ENCODE results near the gene ATXN1L.
"Not testable (repeated sequence)": the region's sequence is repeated elsewhere in the genome, so short reads cannot be mapped to it uniquely, and the experiment has no call there.

The ATXN1L gene

GRCh38 chr16:71845639-71846430 is at the start of gene ATXN1L:
ATXN1L (plus strand) TSS chr16:71845976; CDS start chr16:71849741, 3,765 bp downstream.
- DNase-seq (ENCODE audit: low read depth in 2 of 3, low spot score in 1 of 3): peak; percentile 85 to 91 (median 87)

- DNase-seq (ENCODE audit: low read depth in 2 of 3, low spot score in 1 of 3): no peak
Measured at GRCh38 chr16:71796501-71797097, 49.2 kb upstream of the ATXN1L start.

- no peak for DNase-seq (ENCODE audit: low read depth in 2 of 3, low spot score in 1 of 3)
Measured at GRCh38 chr16:71803305-71803690, 42.5 kb upstream of the ATXN1L start.

- peak in 2 of 3 donors; percentile 30 to 34 for DNase-seq (ENCODE audit: low read depth in 2 of 3, low spot score in 1 of 3)
Measured at GRCh38 chr16:71807905-71808592, 37.7 kb upstream of the ATXN1L start.

GRCh38 chr16:71808593-71809459 is 37.0 kb upstream of the ATXN1L start, which contains the start of gene AP1G1:
AP1G1 (minus strand) TSS chr16:71808834; CDS start chr16:71789479, 19,355 bp downstream.
- DNase-seq (ENCODE audit: low read depth in 2 of 3, low spot score in 1 of 3): peak; percentile 78 to 92 (median 89)

- DNase-seq (ENCODE audit: low read depth in 2 of 3, low spot score in 1 of 3): not testable (repeated sequence)
Measured at GRCh38 chr16:71810155-71810530, 35.6 kb upstream of the ATXN1L start.

- DNase-seq (ENCODE audit: low read depth in 2 of 3, low spot score in 1 of 3): no peak
Measured at GRCh38 chr16:71811261-71811803, 34.4 kb upstream of the ATXN1L start.

GRCh38 chr16:71817155-71817500 is 28.6 kb upstream of the ATXN1L start:
- DNase-seq (ENCODE audit: low read depth in 2 of 3, low spot score in 1 of 3): not testable (repeated sequence)

- no peak for DNase-seq (ENCODE audit: low read depth in 2 of 3, low spot score in 1 of 3)
Measured at GRCh38 chr16:71826533-71827017, 19.2 kb upstream of the ATXN1L start.

GRCh38 chr16:71830359-71830758 is 15.4 kb upstream of the ATXN1L start:
- DNase-seq (ENCODE audit: low read depth in 2 of 3, low spot score in 1 of 3): no peak

- DNase-seq (ENCODE audit: low read depth in 2 of 3, low spot score in 1 of 3): not testable (repeated sequence)
Measured at GRCh38 chr16:71831698-71832097, 14.1 kb upstream of the ATXN1L start.

GRCh38 chr16:71832112-71832511 is 13.7 kb upstream of the ATXN1L start:
- DNase-seq (ENCODE audit: low read depth in 2 of 3, low spot score in 1 of 3): not testable (repeated sequence)

- DNase-seq (ENCODE audit: low read depth in 2 of 3, low spot score in 1 of 3): no peak
Measured at GRCh38 chr16:71834291-71834690, 11.5 kb upstream of the ATXN1L start.

- DNase-seq (ENCODE audit: low read depth in 2 of 3, low spot score in 1 of 3): no peak
Measured at GRCh38 chr16:71837150-71837549, 8.6 kb upstream of the ATXN1L start.

- DNase-seq (ENCODE audit: low read depth in 2 of 3, low spot score in 1 of 3): no peak
Measured at GRCh38 chr16:71840052-71840451, 5.7 kb upstream of the ATXN1L start.

GRCh38 chr16:71843572-71843971 is 2.2 kb upstream of the ATXN1L start:
- DNase-seq (ENCODE audit: low read depth in 2 of 3, low spot score in 1 of 3): no peak

- peak in 1 of 3 donors; percentile 15 for DNase-seq (ENCODE audit: low read depth in 2 of 3, low spot score in 1 of 3)
Measured at GRCh38 chr16:71846431-71846830, 655 bp downstream of the ATXN1L start.

- DNase-seq (ENCODE audit: low read depth in 2 of 3, low spot score in 1 of 3): no peak
Measured at GRCh38 chr16:71847096-71847495, 1.3 kb downstream of the ATXN1L start.

GRCh38 chr16:71848622-71849021 is 2.8 kb downstream of the ATXN1L start:
- DNase-seq (ENCODE audit: low read depth in 2 of 3, low spot score in 1 of 3): no peak

GRCh38 chr16:71851746-71852145 is 6.0 kb downstream of the ATXN1L start:
- DNase-seq (ENCODE audit: low read depth in 2 of 3, low spot score in 1 of 3): no peak

GRCh38 chr16:71852158-71852557 is 6.4 kb downstream of the ATXN1L start:
- no peak for DNase-seq (ENCODE audit: low read depth in 2 of 3, low spot score in 1 of 3)

Measured in stimulated activated CD4-positive, alpha-beta T cell treated with anti-CD3 and anti-CD28 coated beads, Interleukin-12 subunit alpha, Interleukin-12 subunit beta, amount 100 ng/mL, for 48 hours (primary cell).